Naive thymus-derived CD4-positive, alpha-beta T cell (primary cell): Measurements from ENCODE around the gene SMIM15. TPM values are rescaled to one million over a fixed set of nuclear protein-coding genes. Genes with fewer than 3 reads are reported as not detected.
"Not testable (repeated sequence)": the region's sequence is repeated elsewhere in the genome, so short reads cannot be mapped to it uniquely, and the experiment has no call there.

Source experiments
- ATAC-seq: fragments of 150-1000 bp; cut with Tn5 transposase; 2 replicates; pipeline ENCODE4 v1.10.0; 2021; ENCODE audit warnings: mild to moderate bottlenecking, moderate library complexity
- CTCF ChIA-PET: fragments of 350-600 bp; sonication (Branson Sonifier 250); formaldehyde crosslinking; loops from one replicate; lab custom pipeline; 2021; ENCODE audit warnings: antibody characterized with exemption; lab: Charles Lee
- POLR2A ChIA-PET: fragments of 350-600 bp; sonication (Branson Sonifier 250); formaldehyde crosslinking; loops from one replicate; lab custom pipeline; 2021; ENCODE audit warnings: antibody characterized with exemption, inconsistent platforms; lab: Charles Lee
- DNase-seq, 9 donors: peaks; one replicate each; pipeline versions ENCODE4 v3.0.0 to v3.0.0-alpha.2; 2020 to 2022; ENCODE audit warnings: mixed read lengths in 1 of 9
- H3K27ac ChIP-seq: one replicate; pipeline ENCODE4 v1.7.0; 2013; ENCODE audit warnings: mild to moderate bottlenecking, low read depth, low read length, moderate library complexity
- H3K27me3 ChIP-seq, 2 donors: one replicate each; pipeline ENCODE4 v1.7.0; 2013; ENCODE audit warnings: low read length in 2 of 2, mild to moderate bottlenecking in 2 of 2, moderate library complexity in 2 of 2; ENCODE audit not compliant: control insufficient read depth in 2 of 2, insufficient read depth in 2 of 2
- H3K36me3 ChIP-seq, 3 experiments: 1 replicate in 2 of 3; 2 replicates in 1 of 3; pipeline ENCODE4 v1.7.0; 2013; ENCODE audit warnings: low read length in 3 of 3, mild to moderate bottlenecking in 3 of 3, moderate library complexity in 1 of 3; ENCODE audit not compliant: insufficient read depth in 3 of 3, control insufficient read depth in 2 of 3
- H3K4me1 ChIP-seq, 2 donors: one replicate each; pipeline ENCODE4 v1.7.0; 2013; ENCODE audit warnings: low read length in 2 of 2, mild to moderate bottlenecking in 2 of 2, moderate library complexity in 1 of 2; ENCODE audit not compliant: control insufficient read depth in 2 of 2, insufficient read depth in 2 of 2
- H3K4me3 ChIP-seq: 2 replicates; pipeline ENCODE4 v1.7.0; 2013; ENCODE audit warnings: mild to moderate bottlenecking, low read length
- H3K9me3 ChIP-seq, 3 experiments: 1 replicate in 2 of 3; 2 replicates in 1 of 3; pipeline ENCODE4 v1.7.0; 2013; ENCODE audit warnings: low read length in 3 of 3; ENCODE audit not compliant: control insufficient read depth in 2 of 3
- H3K27ac Mint-ChIP-seq, 9 donors: one replicate each; pipeline ENCODE4 v1.8.0; 2020 to 2022; ENCODE audit warnings: mixed read lengths in 9 of 9, mild to moderate bottlenecking in 8 of 9, moderate library complexity in 5 of 9, inconsistent platforms in 2 of 9
- H3K27me3 Mint-ChIP-seq, 5 donors: one replicate each; pipeline ENCODE4 v1.8.0; 2021 to 2022; ENCODE audit warnings: mixed read lengths in 5 of 5, mild to moderate bottlenecking in 1 of 5
- H3K36me3 Mint-ChIP-seq, 5 donors: one replicate each; pipeline ENCODE4 v1.8.0; 2020 to 2022; ENCODE audit warnings: mixed read lengths in 5 of 5, mild to moderate bottlenecking in 3 of 5, inconsistent platforms in 1 of 5
- H3K4me1 Mint-ChIP-seq, 7 donors: one replicate each; pipeline ENCODE4 v1.8.0; 2020 to 2022; ENCODE audit warnings: mixed read lengths in 7 of 7, mild to moderate bottlenecking in 3 of 7, inconsistent platforms in 1 of 7
- H3K4me3 Mint-ChIP-seq, 10 donors: one replicate each; pipeline ENCODE4 v1.8.0; 2020 to 2022; ENCODE audit warnings: mild to moderate bottlenecking in 10 of 10, mixed read lengths in 10 of 10, moderate library complexity in 6 of 10, inconsistent platforms in 2 of 10
- H3K9me3 Mint-ChIP-seq, 11 donors: one replicate each; pipeline ENCODE4 v1.8.0; 2020 to 2022; ENCODE audit warnings: mixed read lengths in 11 of 11, mild to moderate bottlenecking in 4 of 11, inconsistent platforms in 1 of 11, moderate library complexity in 1 of 11
- intact Hi-C, 2 donors: fragments of 100-400 bp; cut with micrococcal nuclease; formaldehyde crosslinking; loops; one replicate each; pipeline ENCODE4 v1.15.1; 2023
- polyA plus RNA-seq, 2 donors: library from polyadenylated mRNA; unstranded; fragments of 300-500 nt; fragmentation: Illumina TruSeq; gene quantifications; one replicate each; pipeline ENCODE4 v1.2.3, GENCODE V29; 2021
- total RNA-seq, 6 experiments: library from RNA in 5 of 6; stranded (reverse) in 5 of 6; gene quantifications; 1 replicate in 5 of 6; 2 replicates in 1 of 6; pipeline ENCODE4 v1.2.3 and lab custom pipeline; 2021 to 2026

The SMIM15 gene
- total and polyA plus RNA-seq, 7 experiments from 2014 or later: 17.3 to 49.0 (median 25.3) TPM

- CTCF ChIA-PET, H3K4me1 ChIP-seq, H3K4me3 ChIP-seq, H3K36me3 ChIP-seq, H3K4me1 Mint-ChIP-seq, ATAC-seq, H3K27ac ChIP-seq, H3K36me3 Mint-ChIP-seq, H3K9me3 ChIP-seq, DNase-seq, POLR2A ChIA-PET, H3K27me3 ChIP-seq, intact Hi-C loops, H3K4me3 Mint-ChIP-seq, H3K27ac Mint-ChIP-seq: not testable (repeated sequence)
- H3K27me3 Mint-ChIP-seq: peaks cover 14 to 35% (median 20%) of the 10 kb centered on the region in 5 donors
- H3K9me3 Mint-ChIP-seq: peaks cover 0 to 18% (median 6%) of the 10 kb centered on the region in 11 donors
Measured at GRCh38 chr5:61187826-61188225, 25.6 kb upstream of the SMIM15 start.

GRCh38 chr5:61187352-61187751 is 25.1 kb upstream of the SMIM15 start:
- H3K27ac Mint-ChIP-seq, H3K36me3 ChIP-seq, CTCF ChIA-PET, H3K27ac ChIP-seq, intact Hi-C loops, H3K36me3 Mint-ChIP-seq, ATAC-seq, H3K4me3 Mint-ChIP-seq, H3K4me1 Mint-ChIP-seq, H3K4me1 ChIP-seq, H3K9me3 ChIP-seq, POLR2A ChIA-PET, H3K27me3 ChIP-seq, H3K4me3 ChIP-seq, DNase-seq: not testable (repeated sequence)
- H3K9me3 Mint-ChIP-seq: peaks cover 0 to 18% (median 6%) of the 10 kb centered on the region in 11 donors
- H3K27me3 Mint-ChIP-seq: peaks cover 14 to 35% (median 20%) of the 10 kb centered on the region in 5 donors

GRCh38 chr5:61186634-61187033 is 24.4 kb upstream of the SMIM15 start:
- Histone ChIP-seq H3K27ac (no peak overlapping the region), H3K9me3 (no peaks in the 10 kb centered on the region), H3K27me3 (no peaks in the 10 kb centered on the region), H3K4me3 (no peak overlapping the region), H3K4me1 (no peaks in the 10 kb centered on the region), H3K36me3 (no peaks in the 10 kb centered on the region)
- Mint-ChIP-seq H3K9me3 (peaks cover 0 to 14% (median 3%) of the 10 kb centered on the region in 11 donors), H3K4me1 (peaks cover 0 to 14% (median 5%) of the 10 kb centered on the region in 7 donors), H3K27me3 (peaks cover 14 to 29% (median 15%) of the 10 kb centered on the region in 5 donors), H3K36me3 (peaks cover 0 to 9% (median 2%) of the 10 kb centered on the region in 5 donors), H3K4me3 (no peak overlapping the region), H3K27ac (peak overlapping the region in 1 of 9 donors; percentile 66)
- CTCF ChIA-PET: no interaction called here
- DNase-seq: no peak
- POLR2A ChIA-PET: no interaction called here
- intact Hi-C loops: no loop called here
- no peak for ATAC-seq

DNA sequence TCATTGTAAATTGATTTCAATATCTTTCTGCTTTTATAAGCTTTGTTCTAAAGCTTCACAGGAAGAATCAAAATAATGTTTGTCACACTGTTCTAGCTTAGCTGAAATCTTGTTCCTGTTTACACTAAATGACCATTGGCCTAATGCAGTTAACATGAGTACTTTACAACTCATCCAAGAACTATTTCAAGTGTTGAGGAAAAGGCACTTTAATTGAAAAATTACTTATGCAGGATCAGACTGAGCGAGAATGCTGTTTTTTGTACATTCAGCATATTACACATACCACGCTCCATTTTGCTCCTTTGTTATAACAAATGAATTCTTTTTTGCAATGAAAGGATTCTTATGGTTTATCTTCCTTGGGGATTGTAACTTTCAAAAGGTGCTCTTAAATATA is 22.4 kb upstream of the SMIM15 start:
- Mint-ChIP-seq H3K9me3 (peaks cover 0 to 11% (median 0%) of the 10 kb centered on the region in 11 donors), H3K36me3 (peaks cover 0 to 9% (median 0%) of the 10 kb centered on the region in 5 donors), H3K27ac (no peak overlapping the region), H3K27me3 (peaks cover 6 to 23% (median 20%) of the 10 kb centered on the region in 5 donors), H3K4me3 (no peak overlapping the region), H3K4me1 (peaks cover 2 to 22% (median 6%) of the 10 kb centered on the region in 7 donors)
- H3K4me3 ChIP-seq: no peak overlapping the region
- H3K36me3 ChIP-seq: no peaks in the 10 kb centered on the region
- ChIA-PET CTCF (no interaction called here), POLR2A (no interaction called here)
- H3K27me3 ChIP-seq: no peaks in the 10 kb centered on the region
- DNase-seq (no peak), ATAC-seq (no peak)
- H3K4me1 ChIP-seq: no peaks in the 10 kb centered on the region
- intact Hi-C loops: loop anchor here in 1 of 2 donors (5.0 kb wide), 1 partner anchor 83 kb away; no protein-coding TSS in a partner anchor
- H3K27ac ChIP-seq: no peak overlapping the region
- H3K9me3 ChIP-seq: no peaks in the 10 kb centered on the region

DNA sequence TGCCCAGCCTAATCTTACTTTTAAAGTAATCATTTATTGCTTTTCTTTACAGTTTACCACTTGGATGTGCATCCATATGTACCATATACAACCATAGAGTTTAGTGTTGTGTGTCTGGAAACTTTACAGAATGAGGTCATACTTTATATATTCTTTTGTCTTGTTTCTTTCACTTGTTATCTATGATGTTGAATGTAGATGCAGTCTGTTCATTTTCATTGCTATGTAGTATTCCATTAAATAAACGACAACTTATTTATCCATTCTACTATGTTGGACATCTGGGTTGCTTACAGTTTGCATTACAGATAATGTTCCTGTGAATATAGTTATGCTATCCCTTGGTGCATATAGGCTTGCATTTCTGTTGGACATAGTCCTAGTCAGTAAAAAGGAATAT is 21.3 kb upstream of the SMIM15 start:
- DNase-seq (no peak), ATAC-seq (no peak)
- Mint-ChIP-seq H3K9me3 (peaks cover 0 to 11% (median 0%) of the 10 kb centered on the region in 11 donors), H3K36me3 (peaks cover 0 to 8% (median 0%) of the 10 kb centered on the region in 5 donors), H3K4me3 (no peak overlapping the region), H3K27me3 (peaks cover 8 to 22% (median 18%) of the 10 kb centered on the region in 5 donors), H3K27ac (no peak overlapping the region), H3K4me1 (peaks cover 2 to 22% (median 6%) of the 10 kb centered on the region in 7 donors)
- intact Hi-C loops: loop anchor here in 1 of 2 donors (5.0 kb wide), 1 partner anchor 84 kb away; no protein-coding TSS in a partner anchor
- CTCF ChIA-PET: no interaction called here
- no peak overlapping the region for H3K4me3 ChIP-seq
- no peaks in the 10 kb centered on the region for H3K27me3 ChIP-seq
- POLR2A ChIA-PET: no interaction called here
- no peak overlapping the region for H3K27ac ChIP-seq
- H3K36me3 ChIP-seq: no peaks in the 10 kb centered on the region
- no peaks in the 10 kb centered on the region for H3K4me1 ChIP-seq
- no peaks in the 10 kb centered on the region for H3K9me3 ChIP-seq

DNA sequence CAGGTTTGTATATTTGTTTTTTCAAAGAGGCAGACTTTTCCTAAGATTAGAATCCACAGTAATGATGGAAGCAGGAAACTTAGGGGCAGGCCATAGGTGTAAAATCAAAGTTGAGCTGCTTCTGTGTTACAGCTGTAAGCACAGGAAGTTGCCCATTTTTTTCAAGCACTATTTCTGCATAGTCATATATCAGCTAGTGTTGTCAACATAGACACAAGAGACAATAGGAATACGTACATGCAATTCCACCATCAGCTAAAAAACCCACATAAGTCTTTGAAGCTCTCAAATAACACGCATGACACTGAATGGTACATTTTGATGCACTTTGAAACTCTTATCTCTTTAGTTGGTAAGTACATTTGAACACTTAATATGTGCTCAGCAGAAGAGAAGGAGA is 20.2 kb upstream of the SMIM15 start:
- POLR2A ChIA-PET: no interaction called here
- Histone ChIP-seq H3K4me1 (no peaks in the 10 kb centered on the region), H3K4me3 (no peak overlapping the region), H3K9me3 (no peaks in the 10 kb centered on the region), H3K27me3 (no peaks in the 10 kb centered on the region), H3K36me3 (no peaks in the 10 kb centered on the region), H3K27ac (no peak overlapping the region)
- Mint-ChIP-seq H3K9me3 (peaks cover 0 to 10% (median 0%) of the 10 kb centered on the region in 11 donors), H3K4me3 (no peak overlapping the region), H3K27me3 (peaks cover 8 to 18% (median 17%) of the 10 kb centered on the region in 5 donors), H3K27ac (peak overlapping the region in 1 of 9 donors; percentile 56), H3K4me1 (peaks cover 2 to 22% (median 6%) of the 10 kb centered on the region in 7 donors), H3K36me3 (peaks cover 0 to 6% (median 0%) of the 10 kb centered on the region in 5 donors)
- intact Hi-C loops: loop anchor here in 1 of 2 donors (5.0 kb wide), 1 partner anchor 85 kb away; no protein-coding TSS in a partner anchor
- CTCF ChIA-PET: interaction anchor here (0.8 kb wide), 1 partner anchor 18 kb away, joined by 3 read pairs; no protein-coding TSS in a partner anchor
- peak in 6 of 9 donors; percentile 17 to 45 (median 32) for DNase-seq
- peak; percentile 54 for ATAC-seq

DNA sequence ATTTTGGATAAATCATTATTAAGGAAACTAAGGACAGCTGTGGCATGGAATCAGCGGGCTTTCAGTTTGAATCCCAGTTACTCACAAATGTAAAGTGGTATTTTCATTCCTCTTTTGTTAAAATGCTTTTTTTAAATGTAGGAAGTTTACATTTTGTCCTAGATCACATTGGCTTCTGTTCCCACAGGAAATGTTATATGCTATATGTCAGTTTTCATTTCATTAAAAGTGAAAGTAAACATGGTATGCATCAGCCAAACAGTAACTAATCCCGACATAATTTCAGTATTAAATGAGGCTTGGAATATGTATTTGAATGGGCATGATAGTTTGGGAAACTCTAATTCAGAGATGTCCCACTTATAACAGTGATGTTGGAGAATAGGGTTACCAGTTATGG is 18.6 kb upstream of the SMIM15 start:
- Mint-ChIP-seq H3K4me1 (peaks cover 2 to 22% (median 6%) of the 10 kb centered on the region in 7 donors), H3K27ac (no peak overlapping the region), H3K36me3 (no peaks in the 10 kb centered on the region), H3K4me3 (peak overlapping the region in 4 of 10 donors; percentile 39 to 55 (median 42)), H3K9me3 (no peaks in the 10 kb centered on the region), H3K27me3 (peaks cover 4 to 14% (median 8%) of the 10 kb centered on the region in 5 donors)
- POLR2A ChIA-PET: no interaction called here
- CTCF ChIA-PET: no interaction called here
- H3K4me1 ChIP-seq: no peaks in the 10 kb centered on the region
- H3K27me3 ChIP-seq: no peaks in the 10 kb centered on the region
- no peak overlapping the region for H3K4me3 ChIP-seq
- H3K36me3 ChIP-seq: no peaks in the 10 kb centered on the region
- intact Hi-C loops: loop anchor here in 1 of 2 donors (5.0 kb wide), 1 partner anchor 86 kb away; no protein-coding TSS in a partner anchor
- no peak for DNase-seq
- no peak for ATAC-seq
- H3K27ac ChIP-seq: no peak overlapping the region
- no peaks in the 10 kb centered on the region for H3K9me3 ChIP-seq
